ENCODE data around the gene CACNA1E. TPM values are rescaled to one million over a fixed set of nuclear protein-coding genes. Genes with fewer than 3 reads are reported as not detected.

CACNA1E gene
- total RNA-seq, 1 experiment from 2014 or later = not detected

GRCh38 chr1:181739214-181739613 is 255.9 kb downstream of the CACNA1E start:
- no peaks in the 10 kb centered on the region for H3K4me1 ChIP-seq (ENCODE audit: insufficient read depth, low read length, poor library complexity, severe bottlenecking)
- intact Hi-C loops (cut with micrococcal nuclease; ENCODE audit: unreplicated experiment) = no loop called here
- DNase-seq (ENCODE audit: low spot score) = no peak
- no TSS peak for BruUV-seq (replicated peaks)
- POLR2A ChIA-PET (ENCODE audit: low non-redundant PET) = no interaction called here
- no peaks in the 10 kb centered on the region for H3K9me3 ChIP-seq (ENCODE audit: low read depth, low read length, poor library complexity, severe bottlenecking)
- no peaks in the 10 kb centered on the region for H3K36me3 ChIP-seq (ENCODE audit: insufficient read depth, low read length, poor library complexity, severe bottlenecking)
- CTCF ChIA-PET = no interaction called here
- H3K4me3 ChIP-seq (ENCODE audit: low read depth, low read length, poor library complexity, severe bottlenecking) = no peak overlapping the region
- H3K27ac ChIP-seq (ENCODE audit: low read depth, low read length, poor library complexity, severe bottlenecking) = no peak overlapping the region
- H3K27me3 ChIP-seq (replicated peaks; ENCODE audit: insufficient read depth, low read depth, low read length, poor library complexity) = peaks cover 31% of the 10 kb centered on the region
- TF ChIP-seq EZH2 (IDR thresholded peaks at IDR 0.05; ENCODE audit: borderline replicate concordance, low read depth, low read length, poor library complexity, severe bottlenecking) = no peak
- no peak for TF ChIP-seq CTCF (conservative IDR thresholded peaks at IDR 0.05; ENCODE audit: low read depth, low read length)

GRCh38 chr1:181742426-181742825 is 259.1 kb downstream of the CACNA1E start:
- TF ChIP-seq CTCF (conservative IDR thresholded peaks at IDR 0.05; ENCODE audit: low read depth, low read length) (no peak), EZH2 (IDR thresholded peaks at IDR 0.05; ENCODE audit: borderline replicate concordance, low read depth, low read length, poor library complexity, severe bottlenecking) (no peak)
- Histone ChIP-seq H3K36me3 (ENCODE audit: insufficient read depth, low read length, poor library complexity, severe bottlenecking) (no peaks in the 10 kb centered on the region), H3K4me1 (ENCODE audit: insufficient read depth, low read length, poor library complexity, severe bottlenecking) (no peaks in the 10 kb centered on the region), H3K4me3 (ENCODE audit: low read depth, low read length, poor library complexity, severe bottlenecking) (no peak overlapping the region), H3K27me3 (replicated peaks; ENCODE audit: insufficient read depth, low read depth, low read length, poor library complexity) (peaks cover 51% of the 10 kb centered on the region), H3K9me3 (ENCODE audit: low read depth, low read length, poor library complexity, severe bottlenecking) (no peaks in the 10 kb centered on the region), H3K27ac (ENCODE audit: low read depth, low read length, poor library complexity, severe bottlenecking) (no peak overlapping the region)
- intact Hi-C loops (cut with micrococcal nuclease; ENCODE audit: unreplicated experiment) = no loop called here
- ChIA-PET CTCF (no interaction called here), POLR2A (ENCODE audit: low non-redundant PET) (no interaction called here)
- BruUV-seq (replicated peaks) = no TSS peak
- no peak for DNase-seq (ENCODE audit: low spot score)

- BruUV-seq (replicated peaks) = no TSS peak
- no peak overlapping the region for H3K4me3 ChIP-seq (ENCODE audit: low read depth, low read length, poor library complexity, severe bottlenecking)
- ChIA-PET CTCF (no interaction called here), POLR2A (ENCODE audit: low non-redundant PET) (no interaction called here)
- DNase-seq (ENCODE audit: low spot score) = no peak
- no peaks in the 10 kb centered on the region for H3K9me3 ChIP-seq (ENCODE audit: low read depth, low read length, poor library complexity, severe bottlenecking)
- no peak overlapping the region for H3K27ac ChIP-seq (ENCODE audit: low read depth, low read length, poor library complexity, severe bottlenecking)
- H3K36me3 ChIP-seq (ENCODE audit: insufficient read depth, low read length, poor library complexity, severe bottlenecking) = no peaks in the 10 kb centered on the region
- TF ChIP-seq CTCF (conservative IDR thresholded peaks at IDR 0.05; ENCODE audit: low read depth, low read length) (no peak), EZH2 (IDR thresholded peaks at IDR 0.05; ENCODE audit: borderline replicate concordance, low read depth, low read length, poor library complexity, severe bottlenecking) (no peak)
- H3K27me3 ChIP-seq (replicated peaks; ENCODE audit: insufficient read depth, low read depth, low read length, poor library complexity) = peaks cover 55% of the 10 kb centered on the region
- no peaks in the 10 kb centered on the region for H3K4me1 ChIP-seq (ENCODE audit: insufficient read depth, low read length, poor library complexity, severe bottlenecking)
- intact Hi-C loops (cut with micrococcal nuclease; ENCODE audit: unreplicated experiment) = no loop called here
These were observed 260.6 kb downstream of the CACNA1E start for GRCh38 chr1:181743878-181744312.
